GM18867 (cell line): ENCODE results near the gene PLEKHO1.
"Not testable (repeated sequence)": the region's sequence is repeated elsewhere in the genome, so short reads cannot be mapped to it uniquely, and the experiment has no call there.

Source experiments
- ATAC-seq: cut with Tn5 transposase; IDR thresholded peaks from one replicate; pipeline ENCODE4 v1.9.1; 2021; ENCODE audit warnings: mild to moderate bottlenecking, moderate library complexity; ENCODE audit not compliant: unreplicated experiment

Gene PLEKHO1

GRCh38 chr1:150168960-150169601 is 19.4 kb downstream of the PLEKHO1 start:
- no peak for ATAC-seq

- ATAC-seq, result no peak
These were observed 22.1 kb downstream of the PLEKHO1 start for GRCh38 chr1:150171801-150172200.

GRCh38 chr1:150173141-150173585 is 23.4 kb downstream of the PLEKHO1 start:
- no peak for ATAC-seq

- no peak for ATAC-seq
These were observed 26.9 kb downstream of the PLEKHO1 start for GRCh38 chr1:150176593-150176992.

- no peak for ATAC-seq
These were observed 28.8 kb downstream of the PLEKHO1 start for GRCh38 chr1:150178548-150178947.

GRCh38 chr1:150179867-150180266 is 30.2 kb downstream of the PLEKHO1 start:
- ATAC-seq, result no peak

- ATAC-seq, result no peak
These were observed 30.8 kb downstream of the PLEKHO1 start for GRCh38 chr1:150180474-150180873.

GRCh38 chr1:150182247-150182646 is 32.5 kb downstream of the PLEKHO1 start:
- no peak for ATAC-seq

- ATAC-seq, result no peak
These were observed 33.3 kb downstream of the PLEKHO1 start for GRCh38 chr1:150183061-150183460.

GRCh38 chr1:150185481-150185880 is 35.8 kb downstream of the PLEKHO1 start:
- ATAC-seq, result no peak

- not testable (repeated sequence) for ATAC-seq
These were observed 36.7 kb downstream of the PLEKHO1 start for GRCh38 chr1:150186438-150186788.

- ATAC-seq, result peak; percentile 53
These were observed 37.3 kb downstream of the PLEKHO1 start for GRCh38 chr1:150186789-150187559.

GRCh38 chr1:150187560-150187931 is 37.8 kb downstream of the PLEKHO1 start:
- ATAC-seq, result no peak

GRCh38 chr1:150192012-150192411 is 42.3 kb downstream of the PLEKHO1 start:
- no peak for ATAC-seq

GRCh38 chr1:150194381-150195031 is 44.8 kb downstream of the PLEKHO1 start:
- no peak for ATAC-seq

- no peak for ATAC-seq
These were observed 46.7 kb downstream of the PLEKHO1 start for GRCh38 chr1:150196417-150196816.

- ATAC-seq, result no peak
These were observed 57.7 kb downstream of the PLEKHO1 start for GRCh38 chr1:150207281-150207971.

- ATAC-seq, result not testable (repeated sequence)
These were observed 58.7 kb downstream of the PLEKHO1 start for GRCh38 chr1:150208460-150208859.
